ENCODE results near the gene ARID1B.

ARID1B gene

DNA sequence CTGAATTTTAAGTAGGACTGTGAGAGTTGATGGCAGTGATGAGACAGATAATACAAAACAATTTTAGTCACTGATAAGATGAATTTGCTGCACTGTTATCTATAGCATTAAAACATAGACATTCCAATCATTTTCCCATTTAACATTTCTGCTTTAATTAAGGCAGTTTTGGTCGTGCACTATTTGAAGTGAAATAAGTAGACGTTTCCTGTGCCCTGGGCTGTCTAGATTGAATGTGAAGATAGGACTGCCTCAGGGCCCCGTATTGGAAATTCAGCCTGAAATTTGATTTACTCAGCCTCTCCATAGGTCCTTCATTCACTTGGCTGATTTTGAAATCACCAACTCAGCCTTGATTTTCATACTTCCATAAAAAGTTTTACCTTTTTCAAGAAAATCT lies 48.3 kb downstream of the ARID1B start:
- DNase-seq (ENCODE audit: low read depth in 2 of 2): no peak

- no peak for DNase-seq (ENCODE audit: low read depth in 2 of 2)
These were observed 49.2 kb downstream of the ARID1B start for GRCh38 chr6:156826290-156826955.

DNA sequence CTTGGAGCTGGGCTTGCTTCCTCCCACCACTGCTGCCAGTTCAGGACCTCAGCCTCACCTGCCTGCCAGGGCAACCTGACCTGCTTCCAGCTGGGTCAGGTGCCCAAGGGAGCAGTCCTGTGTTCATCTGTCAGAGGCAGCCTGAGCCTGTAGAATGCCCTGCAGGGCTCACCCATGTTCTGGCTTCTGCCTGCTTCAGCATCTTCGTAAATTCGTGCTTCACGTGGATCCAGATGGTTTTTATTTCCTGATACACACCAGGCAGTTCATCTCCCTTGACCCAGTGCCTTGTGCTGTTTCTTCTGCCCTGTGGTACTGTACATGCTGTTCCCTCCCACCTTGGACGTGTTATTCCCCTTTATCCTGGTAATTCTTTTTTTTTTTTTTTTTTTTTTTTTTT lies 50.2 kb downstream of the ARID1B start:
- DNase-seq (ENCODE audit: low read depth in 2 of 2): no peak

DNA sequence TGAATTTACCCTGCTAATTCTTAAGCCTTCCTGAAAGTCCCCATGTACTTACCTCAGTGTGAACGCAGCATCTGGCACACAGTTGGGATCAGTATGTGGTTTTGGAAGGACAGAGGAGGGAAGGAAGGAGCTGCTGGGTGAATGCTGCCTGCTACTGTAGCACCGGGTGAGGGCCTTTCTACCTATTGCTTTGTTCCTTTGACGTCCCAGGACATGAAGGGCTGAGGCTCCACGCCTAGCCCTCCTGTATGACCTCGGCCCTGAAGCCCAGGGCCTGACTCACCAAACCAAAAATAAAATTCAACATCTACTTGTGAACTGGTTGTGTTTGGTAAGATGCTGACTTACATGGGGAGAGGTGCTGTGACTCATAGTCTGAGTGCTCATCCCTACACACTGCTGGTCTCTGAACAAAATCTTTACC lies 51.1 kb downstream of the ARID1B start:
- no peak for DNase-seq (ENCODE audit: low read depth in 2 of 2)

- DNase-seq (ENCODE audit: low read depth in 2 of 2): no peak
These were observed 52.9 kb downstream of the ARID1B start for GRCh38 chr6:156830126-156830525.

- DNase-seq (ENCODE audit: low read depth in 2 of 2): no peak
These were observed 55.1 kb downstream of the ARID1B start for GRCh38 chr6:156832231-156832647.

DNA sequence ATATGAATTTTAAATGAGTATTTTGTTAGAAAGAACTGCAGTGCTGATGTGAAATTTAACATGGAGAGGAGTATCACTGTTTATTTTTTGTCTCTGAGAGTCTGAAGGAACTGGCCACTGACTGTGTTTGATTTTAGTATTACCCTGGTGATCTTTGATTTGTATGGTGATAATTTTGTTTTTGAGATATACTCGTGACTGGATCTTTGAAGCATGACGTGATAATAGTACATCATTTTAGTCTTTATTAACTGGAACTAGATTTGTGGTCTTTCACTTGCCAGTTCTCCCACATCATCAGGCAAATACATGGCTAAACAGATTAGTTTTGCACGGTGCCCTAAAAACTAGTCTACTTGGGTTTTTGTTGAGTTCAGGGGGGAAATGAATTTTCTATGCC lies 55.5 kb downstream of the ARID1B start:
- DNase-seq (ENCODE audit: low read depth in 2 of 2): no peak

DNA sequence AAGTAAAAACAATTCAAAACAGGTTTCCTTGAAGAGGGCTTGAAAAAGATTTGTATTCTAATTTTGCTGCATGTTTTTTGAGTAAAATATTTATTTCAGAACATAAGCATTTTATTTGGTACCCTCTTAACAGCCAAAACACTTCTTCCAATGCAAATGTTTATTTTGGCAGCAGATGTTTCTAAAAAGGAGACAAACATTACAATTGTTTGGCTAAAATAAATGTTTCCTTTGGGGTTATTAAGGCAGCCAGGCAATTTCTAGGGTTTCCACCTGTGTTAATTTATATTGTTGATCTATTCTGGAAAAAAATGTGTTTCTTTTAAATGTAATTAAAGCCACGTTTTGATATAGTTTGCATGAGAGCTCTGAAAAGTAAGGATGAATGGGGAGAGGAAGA lies 56.6 kb downstream of the ARID1B start:
- DNase-seq (ENCODE audit: low read depth in 2 of 2): no peak

DNA sequence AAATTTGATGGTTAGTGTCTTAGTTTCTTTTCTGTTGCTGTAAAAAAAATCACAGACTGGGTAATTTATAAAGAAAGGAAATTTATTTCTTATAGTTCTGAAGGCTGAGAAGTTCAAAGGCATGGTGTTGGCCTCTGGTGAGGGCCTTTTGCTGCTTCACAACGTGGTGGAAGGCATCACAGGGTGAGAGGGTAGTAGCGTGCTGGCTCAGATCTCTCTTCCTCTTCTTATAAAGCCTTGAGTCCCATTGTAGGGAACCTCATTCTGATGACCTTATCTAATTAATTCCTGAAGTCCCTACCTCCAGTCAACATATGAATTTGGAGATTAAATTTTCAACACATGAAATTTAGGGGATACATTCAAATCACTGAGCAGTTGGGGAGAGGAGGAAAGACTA lies 62.0 kb downstream of the ARID1B start:
- no peak for DNase-seq (ENCODE audit: low read depth in 2 of 2)

- DNase-seq (ENCODE audit: low read depth in 2 of 2): no peak
These were observed 62.4 kb downstream of the ARID1B start for GRCh38 chr6:156839591-156840001.

DNA sequence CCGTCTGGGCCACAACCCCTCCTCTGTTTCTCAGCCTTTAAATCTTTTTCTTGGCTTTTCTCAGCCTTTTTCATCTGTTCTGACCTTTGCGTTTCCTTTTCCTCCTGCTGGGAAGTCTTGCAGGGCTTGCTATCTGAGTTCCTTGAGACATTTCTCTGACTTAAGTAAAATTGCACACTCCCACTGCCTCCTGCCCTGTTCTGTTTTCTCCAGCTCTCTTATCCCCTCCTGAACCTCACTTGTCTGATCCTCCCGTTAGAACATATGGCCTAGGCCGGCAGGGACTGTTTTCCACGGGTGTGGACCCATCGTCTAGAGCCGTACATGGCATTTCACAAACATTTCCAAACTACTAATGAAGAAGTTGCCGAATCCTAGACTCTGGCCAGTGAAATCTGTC lies 63.0 kb downstream of the ARID1B start:
- no peak for DNase-seq (ENCODE audit: low read depth in 2 of 2)

DNA sequence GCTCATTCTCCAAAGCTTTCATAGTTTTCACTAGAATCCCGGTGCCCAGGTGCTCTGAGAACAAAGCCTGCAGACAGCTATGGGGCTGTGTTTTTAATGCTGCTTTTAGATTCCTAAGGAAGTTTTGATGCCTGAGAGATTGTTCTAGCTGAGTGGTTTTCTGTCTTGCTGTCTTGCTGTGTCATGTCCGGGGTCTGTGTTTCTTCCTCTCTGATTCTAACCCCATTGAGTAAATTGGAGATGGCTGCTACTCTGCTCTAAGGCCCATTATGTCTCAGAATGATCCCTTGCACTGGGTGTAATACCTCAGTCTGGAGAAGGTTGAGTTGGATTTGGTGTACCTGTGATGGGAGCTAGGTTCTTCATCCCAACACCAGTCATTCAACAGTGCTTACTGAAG lies 63.4 kb downstream of the ARID1B start:
- no peak for DNase-seq (ENCODE audit: low read depth in 2 of 2)

- DNase-seq (ENCODE audit: low read depth in 2 of 2): no peak
These were observed 64.3 kb downstream of the ARID1B start for GRCh38 chr6:156841508-156841907.

DNA sequence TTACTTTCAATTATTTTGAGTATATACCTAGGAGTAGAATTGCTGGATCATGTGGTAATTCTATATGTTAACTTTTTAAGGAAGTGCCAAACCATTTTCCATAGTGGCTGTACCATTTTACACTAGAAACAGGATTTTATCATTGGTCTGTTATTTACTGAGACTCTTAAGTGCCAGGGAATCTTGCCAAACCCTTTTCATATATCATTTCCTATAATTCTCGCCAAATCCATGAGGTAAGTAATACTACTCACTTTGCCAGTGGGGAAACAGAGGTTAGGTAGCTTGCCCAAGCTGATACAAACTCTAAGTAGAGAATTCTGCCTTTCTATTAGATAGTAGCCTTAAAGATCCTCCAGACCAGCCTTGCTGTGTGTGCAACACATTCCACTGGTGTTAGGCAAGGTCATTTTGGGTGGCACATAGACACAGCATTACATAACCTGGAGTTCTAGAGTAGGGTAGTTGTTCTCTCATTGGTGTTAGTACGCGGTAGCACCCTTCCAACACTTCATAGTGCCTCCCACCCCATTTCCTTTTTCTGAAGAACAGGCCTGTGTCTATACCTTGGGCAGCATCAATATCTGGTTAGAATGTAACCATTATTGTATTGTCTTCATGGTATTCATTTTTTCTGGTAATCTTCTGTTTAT lies 65.5 kb downstream of the ARID1B start:
- DNase-seq (ENCODE audit: low read depth in 2 of 2): no peak

DNA sequence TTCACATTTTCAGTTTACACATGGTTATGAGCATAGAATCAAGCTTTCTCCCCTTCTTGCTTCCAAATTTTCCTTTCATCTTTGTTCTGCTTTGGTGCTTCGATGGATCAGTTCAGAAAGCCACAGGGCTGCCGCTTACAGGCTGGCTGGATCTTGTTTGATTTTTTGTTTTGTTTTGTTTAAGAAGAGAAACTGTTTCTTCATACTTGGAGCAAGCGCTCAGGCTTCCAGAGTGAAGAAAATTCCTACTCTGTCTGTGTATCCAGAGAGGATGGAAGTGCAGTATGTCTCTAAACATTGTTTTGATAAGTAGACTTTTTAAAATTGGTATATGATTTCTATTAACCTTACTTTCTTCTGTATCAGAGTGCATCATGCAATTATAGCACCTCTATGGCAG lies 66.9 kb downstream of the ARID1B start:
- DNase-seq (ENCODE audit: low read depth in 2 of 2): no peak

- DNase-seq (ENCODE audit: low read depth in 2 of 2): no peak
These were observed 68.4 kb downstream of the ARID1B start for GRCh38 chr6:156845454-156846155.

DNA sequence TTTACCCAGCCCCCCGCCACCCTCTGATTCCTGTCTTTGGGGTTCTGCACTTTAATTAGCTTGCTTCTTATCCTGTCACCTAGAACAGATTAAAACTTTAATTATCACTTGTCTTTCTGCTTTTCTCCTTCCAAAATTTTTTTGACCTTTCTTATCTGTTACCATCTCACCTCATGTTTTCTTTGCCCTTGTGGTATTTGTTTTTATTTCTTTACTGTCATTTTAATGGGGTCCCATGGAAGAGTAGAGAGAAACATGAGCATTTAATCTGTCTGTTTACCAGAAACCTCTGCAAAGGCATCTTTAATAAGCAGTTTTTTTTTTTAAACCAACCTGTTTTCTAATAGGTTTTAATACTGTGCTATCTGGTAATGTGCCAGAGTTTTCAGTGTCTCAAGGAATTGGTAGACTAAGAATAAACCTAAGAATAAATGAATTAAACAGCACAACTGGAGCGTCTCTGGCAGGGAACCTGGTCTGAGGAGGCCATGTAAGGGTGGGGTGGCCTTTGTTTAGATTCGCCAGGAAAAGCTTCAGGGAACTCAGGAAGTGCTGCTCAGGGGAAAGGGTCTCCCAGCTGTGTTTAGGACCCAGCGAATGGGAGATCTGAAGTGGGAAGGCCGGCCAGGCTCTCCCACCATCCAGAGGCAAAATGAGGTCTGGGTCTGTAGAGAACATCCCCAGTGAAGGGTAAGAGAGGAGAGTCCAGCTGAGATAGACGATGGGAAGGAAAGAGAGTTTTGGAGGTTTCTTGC lies 69.8 kb downstream of the ARID1B start:
- no peak for DNase-seq (ENCODE audit: low read depth in 2 of 2)

DNA sequence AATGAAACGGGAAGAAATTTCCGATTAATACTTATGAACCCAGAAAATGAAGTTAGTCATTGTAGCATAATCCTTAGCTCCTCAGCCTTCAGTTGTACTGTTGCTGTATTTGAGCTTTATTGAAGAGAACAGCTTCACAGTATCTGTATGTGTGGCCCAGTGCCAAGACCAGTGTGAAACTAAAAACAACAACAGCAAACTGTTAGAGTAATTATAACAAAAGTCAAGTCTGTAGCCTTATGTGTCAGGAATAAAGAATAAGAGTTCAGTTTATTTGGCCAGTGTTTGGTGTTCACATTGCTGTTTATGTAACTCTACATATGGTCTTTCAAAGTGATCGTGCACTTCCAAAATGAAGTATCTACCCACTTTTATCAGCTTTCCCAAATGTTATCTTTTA lies 70.9 kb downstream of the ARID1B start:
- DNase-seq (ENCODE audit: low read depth in 2 of 2): no peak

DNA sequence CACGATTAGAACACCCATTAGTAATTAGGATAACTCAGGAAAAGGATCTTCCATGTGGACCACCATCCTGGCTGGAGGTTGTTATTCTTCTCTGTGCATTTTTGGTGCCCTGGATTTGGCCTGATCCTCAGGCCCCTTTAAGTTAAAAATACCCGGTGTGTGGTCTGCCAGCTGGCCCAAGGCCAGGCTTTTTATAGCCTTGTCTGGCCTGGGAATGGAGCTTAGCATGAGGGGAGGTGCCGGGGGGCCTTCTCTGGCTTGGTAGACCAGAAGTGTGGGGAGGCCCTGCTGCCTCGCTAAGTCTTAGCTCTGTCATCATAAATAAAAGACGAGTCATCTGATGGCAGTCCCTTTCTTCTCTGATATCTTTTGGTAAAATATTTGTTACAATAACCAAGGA lies 71.4 kb downstream of the ARID1B start:
- DNase-seq (ENCODE audit: low read depth in 2 of 2): no peak

- DNase-seq (ENCODE audit: low read depth in 2 of 2): no peak
These were observed 72.6 kb downstream of the ARID1B start for GRCh38 chr6:156849806-156850205.

GRCh38 chr6:156850353-156850752 lies 73.2 kb downstream of the ARID1B start:
- no peak for DNase-seq (ENCODE audit: low read depth in 2 of 2)

DNA sequence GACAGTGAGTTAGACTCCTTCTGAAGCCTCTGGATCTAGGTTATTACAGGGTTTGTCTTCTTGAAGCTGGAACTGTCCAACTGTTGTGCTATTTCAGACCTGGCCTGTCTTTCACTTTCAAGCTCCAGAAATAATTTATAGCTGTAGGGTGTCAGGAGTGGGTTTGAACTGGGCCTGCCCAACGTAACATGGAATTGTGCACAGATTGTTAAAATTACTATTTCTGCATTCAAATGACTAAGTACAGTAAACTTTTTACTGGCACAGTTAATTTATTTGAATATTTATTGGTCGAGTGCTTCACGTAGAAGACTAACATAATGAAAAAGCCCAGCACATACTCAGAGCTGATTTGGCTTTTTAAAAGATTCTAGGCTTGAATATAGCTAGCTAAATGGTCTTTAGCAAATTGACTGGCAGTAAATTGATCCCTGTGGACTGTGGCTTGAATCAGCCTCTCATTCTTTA lies 74.3 kb downstream of the ARID1B start:
- DNase-seq (ENCODE audit: low read depth in 2 of 2): no peak

All from stimulated activated CD8-positive, alpha-beta memory T cell treated with anti-CD3 and anti-CD28 coated beads, Interleukin-2, amount 100 ng/mL, for 48 hours (primary cell).